ENCODE data around the gene LEMD1.

GRCh38 chr1:205422993-205423642, 1.3 kb upstream of the LEMD1 start:
- no peak for TF ChIP-seq POLR2A (IDR thresholded peaks at IDR 0.05)
- TF ChIP-seq POLR2AphosphoS5 (IDR thresholded peaks at IDR 0.05), result no peak

Measured in spleen (tissue), 3 donors.